Gastroesophageal sphincter (tissue), 3 donors: ENCODE results near the gene CD8B.

Source experiments
- CTCF ChIP-seq, 4 experiments: fragments of 200-600 bp in 2 of 4; fragments of 450-650 bp in 2 of 4; sonication (generic) in 1 of 4; IDR thresholded peaks; one replicate each; pipeline ENCODE4 v1.5.1; 2017 to 2019; ENCODE audit warnings: antibody characterized with exemption in 4 of 4, mild to moderate bottlenecking in 2 of 4, moderate library complexity in 2 of 4
- POLR2A ChIP-seq, 2 donors: fragments of 450-650 bp; IDR thresholded peaks; one replicate each; pipeline ENCODE4 v1.6.1; 2017; ENCODE audit warnings: antibody characterized with exemption in 2 of 2, mild to moderate bottlenecking in 2 of 2, moderate library complexity in 1 of 2
- POLR2AphosphoS5 ChIP-seq: sonication (generic); formaldehyde crosslinking; IDR thresholded peaks from one replicate; pipeline ENCODE4 v1.6.1; 2017; ENCODE audit warnings: antibody characterized with exemption

GRCh38 chr2:86807133-86807467 is 54.6 kb downstream of the CD8B start:
- TF ChIP-seq CTCF (IDR thresholded peaks at IDR 0.05) (no peak), POLR2AphosphoS5 (no peak), POLR2A (IDR thresholded peaks at IDR 0.05) (no peak)
